ENCODE results near the gene NAA25. TPM values are rescaled to one million over a fixed set of nuclear protein-coding genes. Genes with fewer than 3 reads are reported as not detected.
"Not testable (repeated sequence)": the region's sequence is repeated elsewhere in the genome, so short reads cannot be mapped to it uniquely, and the experiment has no call there.

The NAA25 gene
- total and polyA plus RNA-seq, 9 of the 15 experiments (the other 6 are each of a cell fraction or from before 2014, with no cell fraction given), result 26.6 to 59.6 (median 48.9) TPM

DNA sequence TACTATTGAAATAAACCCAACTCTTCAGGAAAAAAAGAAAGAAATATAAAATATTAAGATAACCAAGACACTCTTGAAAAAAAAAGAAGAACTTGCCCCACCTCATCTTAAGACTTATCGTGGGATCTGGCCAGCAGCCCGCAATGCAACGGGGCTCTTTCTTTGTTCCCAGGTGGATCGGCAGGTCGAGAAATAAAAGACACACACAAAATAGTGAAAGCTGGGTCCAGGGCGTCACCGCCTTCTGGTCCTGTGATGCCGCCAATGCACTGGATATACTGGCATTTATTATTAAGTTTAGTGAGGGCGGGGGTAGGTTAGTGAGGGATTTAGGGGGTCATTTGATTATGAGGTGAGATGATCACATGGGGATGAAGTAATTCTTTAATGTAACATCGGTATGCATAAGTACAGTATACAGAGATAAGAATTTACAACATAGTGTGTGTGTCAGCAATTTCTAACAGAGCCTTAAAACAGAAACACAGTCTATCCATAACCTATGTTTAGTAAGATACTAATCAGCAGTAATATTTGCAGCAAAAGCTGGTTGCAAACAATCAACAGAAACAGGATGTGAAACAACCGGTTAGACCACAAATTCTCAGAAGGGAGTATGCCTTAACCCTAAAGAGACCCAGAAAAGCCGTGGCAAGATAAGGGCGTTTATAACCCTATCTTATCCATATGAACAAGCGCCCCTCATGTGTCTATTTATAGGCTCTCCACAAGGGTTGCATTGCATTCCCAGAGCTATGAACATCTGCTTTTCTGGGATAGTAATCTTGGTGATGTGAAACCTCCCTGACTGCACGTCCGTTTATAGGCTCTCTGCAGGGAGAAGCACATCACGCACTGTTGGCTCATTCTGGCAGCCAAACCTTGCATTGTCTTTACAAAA, 114.1 kb downstream of the NAA25 start (continued):
- TF ChIP-seq NCOA2 (IDR thresholded peaks at IDR 0.05; ENCODE audit: partially characterized antibody in 2 of 2) (peak in 1 of 2 experiments; percentile 38), HDAC2 (IDR thresholded peaks at IDR 0.05) (peak; percentile 92), ZNF766 (CRISPR knock-in tag; conservative IDR thresholded peaks at IDR 0.05) (peak; percentile 97), ZNF445 (CRISPR knock-in tag; IDR thresholded peaks at IDR 0.05; ENCODE audit: low read depth) (0 out of 2 replicates have a peak, but pooled peaks have one; percentile 49), TEAD1 (CRISPR knock-in tag; IDR thresholded peaks at IDR 0.05) (peak in 1 of 2 experiments; percentile 84; a peak in 1 of 4 replicates), SMARCA4 (IDR thresholded peaks at IDR 0.05) (peak; percentile 86), MYC (IDR thresholded peaks at IDR 0.05; ENCODE audit: low read depth, low read length) (peak; percentile 41; the same call in 1 of the 2 replicates), KDM1A (IDR thresholded peaks at IDR 0.05) (peak in 1 of 2 experiments; percentile 68; a peak in 3 of 4 replicates), MTA3 (IDR thresholded peaks at IDR 0.05; ENCODE audit: borderline replicate concordance) (peak; percentile 81), ZEB2 (IDR thresholded peaks at IDR 0.05) (0 out of 2 replicates have a peak, but pooled peaks have one; percentile 56), MTA2 (IDR thresholded peaks at IDR 0.05; ENCODE audit: low read depth) (peak; percentile 54; the same call in 1 of the 2 replicates), EP300 (IDR thresholded peaks at IDR 0.05; ENCODE audit: low read length) (peak; percentile 92), SMAD3 (CRISPR knock-in tag; conservative IDR thresholded peaks at IDR 0.05) (0 out of 2 replicates have a peak, but pooled peaks have one; percentile 15), NR2C2 (tag; IDR thresholded peaks at IDR 0.05) (peak; percentile 29; the same call in 1 of the 2 replicates), FOXA3 (CRISPR knock-in tag; conservative IDR thresholded peaks at IDR 0.05 in 1 of 2, IDR thresholded peaks at IDR 0.05 in 1 of 2) (0 out of 4 replicates have a peak, but pooled peaks of 1 of the 2 experiments have one; percentile 25), MYNN (IDR thresholded peaks at IDR 0.05) (peak; percentile 67; the same call in 1 of the 2 replicates), CEBPB (tag; IDR thresholded peaks at IDR 0.05) (peak; percentile 36; the same call in 1 of the 2 replicates), ZBTB17 (CRISPR knock-in tag; IDR thresholded peaks at IDR 0.05) (0 out of 2 replicates have a peak, but pooled peaks have one; percentile 30), RCOR1 (IDR thresholded peaks at IDR 0.05; ENCODE audit: borderline replicate concordance in 1 of 2, low read depth in 2 of 2, low read length in 2 of 2) (peak in 1 of 2 experiments; percentile 85; a peak in 3 of 4 replicates), RNF2 (IDR thresholded peaks at IDR 0.05) (peak; percentile 66; the same call in 1 of the 2 replicates), CBX5 (IDR thresholded peaks at IDR 0.05; ENCODE audit: borderline replicate concordance, low read depth) (peak; percentile 46; the same call in 1 of the 2 replicates)
- not testable (repeated sequence) for TF ChIP-seq MYC (CRISPR knock-in tag; IDR thresholded peaks at IDR 0.05; ENCODE audit: borderline replicate concordance, low read depth); NR2C2 (CRISPR knock-in tag; IDR thresholded peaks at IDR 0.05); MYNN (CRISPR knock-in tag; IDR thresholded peaks at IDR 0.05)
- TF ChIP-seq, protein P1, sequence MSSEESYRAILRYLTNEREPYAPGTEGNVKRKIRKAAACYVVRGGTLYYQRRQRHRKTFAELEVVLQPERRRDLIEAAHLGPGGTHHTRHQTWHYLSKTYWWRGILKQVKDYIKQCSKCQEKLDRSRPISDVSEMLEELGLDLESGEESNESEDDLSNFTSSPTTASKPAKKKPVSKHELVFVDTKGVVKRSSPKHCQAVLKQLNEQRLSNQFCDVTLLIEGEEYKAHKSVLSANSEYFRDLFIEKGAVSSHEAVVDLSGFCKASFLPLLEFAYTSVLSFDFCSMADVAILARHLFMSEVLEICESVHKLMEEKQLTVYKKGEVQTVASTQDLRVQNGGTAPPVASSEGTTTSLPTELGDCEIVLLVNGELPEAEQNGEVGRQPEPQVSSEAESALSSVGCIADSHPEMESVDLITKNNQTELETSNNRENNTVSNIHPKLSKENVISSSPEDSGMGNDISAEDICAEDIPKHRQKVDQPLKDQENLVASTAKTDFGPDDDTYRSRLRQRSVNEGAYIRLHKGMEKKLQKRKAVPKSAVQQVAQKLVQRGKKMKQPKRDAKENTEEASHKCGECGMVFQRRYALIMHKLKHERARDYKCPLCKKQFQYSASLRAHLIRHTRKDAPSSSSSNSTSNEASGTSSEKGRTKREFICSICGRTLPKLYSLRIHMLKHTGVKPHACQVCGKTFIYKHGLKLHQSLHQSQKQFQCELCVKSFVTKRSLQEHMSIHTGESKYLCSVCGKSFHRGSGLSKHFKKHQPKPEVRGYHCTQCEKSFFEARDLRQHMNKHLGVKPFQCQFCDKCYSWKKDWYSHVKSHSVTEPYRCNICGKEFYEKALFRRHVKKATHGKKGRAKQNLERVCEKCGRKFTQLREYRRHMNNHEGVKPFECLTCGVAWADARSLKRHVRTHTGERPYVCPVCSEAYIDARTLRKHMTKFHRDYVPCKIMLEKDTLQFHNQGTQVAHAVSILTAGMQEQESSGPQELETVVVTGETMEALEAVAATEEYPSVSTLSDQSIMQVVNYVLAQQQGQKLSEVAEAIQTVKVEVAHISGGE (CRISPR knock-in tag; IDR thresholded peaks at IDR 0.05), result 0 out of 6 replicates have a peak, but pooled peaks of 1 of the 3 experiments have one; percentile 39
